NCI-H446 treated with DMSO at 0.1 percent for 48 hours (cell line): ENCODE data around the gene DDX49.
A peak's percentile ranks its signal among the peaks of the same experiment; 100 is the strongest.

Source experiments
- DNase-seq: peaks from one replicate; lab custom pipeline; 2025; lab: John Stamatoyannopoulos, UW

The DDX49 gene

GRCh38 chr19:18919086-18919899, at the start of gene DDX49, which contains the start of gene COPE:
Gene DDX49 (plus strand): TSS chr19:18919715. CDS start chr19:18919742, 27 bp downstream.
Gene COPE (minus strand): TSS chr19:18919387. CDS start chr19:18919348, 39 bp downstream.
- peak; percentile 100 for DNase-seq

- DNase-seq, result no peak
Measured at GRCh38 chr19:18869781-18870530, 49.6 kb upstream of the DDX49 start.

GRCh38 chr19:18870531-18871172, 48.9 kb upstream of the DDX49 start:
- no peak for DNase-seq

GRCh38 chr19:18871543-18871942, 48.0 kb upstream of the DDX49 start:
- DNase-seq, result no peak

- no peak for DNase-seq
Measured at GRCh38 chr19:18875726-18876125, 43.8 kb upstream of the DDX49 start.

- DNase-seq, result no peak
Measured at GRCh38 chr19:18876865-18877264, 42.6 kb upstream of the DDX49 start.

- no peak for DNase-seq
Measured at GRCh38 chr19:18878058-18878797, 41.3 kb upstream of the DDX49 start.

- no peak for DNase-seq
Measured at GRCh38 chr19:18878858-18879578, 40.5 kb upstream of the DDX49 start.

- DNase-seq, result no peak
Measured at GRCh38 chr19:18879579-18880373, 39.7 kb upstream of the DDX49 start.

- no peak for DNase-seq
Measured at GRCh38 chr19:18881491-18881890, 38.0 kb upstream of the DDX49 start.

- DNase-seq, result no peak
Measured at GRCh38 chr19:18883526-18884304, 35.8 kb upstream of the DDX49 start.

GRCh38 chr19:18886972-18887371, 32.5 kb upstream of the DDX49 start:
- DNase-seq, result no peak

GRCh38 chr19:18889949-18890745, 29.4 kb upstream of the DDX49 start:
- no peak for DNase-seq

- DNase-seq, result no peak
Measured at GRCh38 chr19:18893587-18894253, 25.8 kb upstream of the DDX49 start.

GRCh38 chr19:18894254-18895037, 25.1 kb upstream of the DDX49 start:
- peak; percentile 72 for DNase-seq

GRCh38 chr19:18895038-18895823, 24.3 kb upstream of the DDX49 start:
- DNase-seq, result no peak
